DND-41 (cell line): ENCODE results near the gene BACH2.

Experiments used
- ATAC-seq: fragments of 200-7000 bp; cut with Tn5 transposase; 3 replicates; pipeline ENCODE4 v1.9.1; 2021; ENCODE audit warnings: low read depth; ENCODE audit not compliant: insufficient read depth
- DNase-seq: peaks from one replicate; pipeline ENCODE4 v3.0.0-alpha.2; 2020
- H2AFZ ChIP-seq: 2 replicates; pipeline ENCODE4 v1.6.0; 2012; ENCODE audit warnings: low read depth, low read length
- H3K27ac ChIP-seq: 2 replicates; pipeline ENCODE4 v1.5.1; 2012; ENCODE audit warnings: low read length, inconsistent platforms
- H3K27me3 ChIP-seq: fragments of 200-600 bp; sonication (generic); 2 replicates; pipeline ENCODE4 v1.6.0; 2012; ENCODE audit warnings: low read length, mild to moderate bottlenecking, inconsistent platforms; ENCODE audit not compliant: insufficient read depth, poor library complexity
- H3K36me3 ChIP-seq: 2 replicates; pipeline ENCODE4 v1.5.1; 2012; ENCODE audit warnings: low read length, inconsistent platforms; ENCODE audit not compliant: insufficient read depth
- H3K4me1 ChIP-seq: 2 replicates; pipeline ENCODE4 v1.5.1; 2012; ENCODE audit warnings: mild to moderate bottlenecking, low read length; ENCODE audit not compliant: insufficient read depth
- H3K4me2 ChIP-seq: 2 replicates; pipeline ENCODE4 v1.6.0; 2012; ENCODE audit warnings: mild to moderate bottlenecking, moderate library complexity, low read length, inconsistent platforms; ENCODE audit not compliant: insufficient read depth
- H3K4me3 ChIP-seq, 2 experiments: fragments of 200-600 bp in 1 of 2; shearing (Covaris generic) in 1 of 2; 2 replicates each; pipeline ENCODE4 v1.5.1; 2012 to 2016; ENCODE audit warnings: inconsistent platforms in 2 of 2, low read length in 2 of 2, mild to moderate bottlenecking in 2 of 2, low read depth in 1 of 2, moderate library complexity in 1 of 2
- H3K79me2 ChIP-seq: 2 replicates; pipeline ENCODE4 v1.6.0; 2012; ENCODE audit warnings: low read length, inconsistent platforms; ENCODE audit not compliant: insufficient read depth
- H3K9ac ChIP-seq: 2 replicates; pipeline ENCODE4 v1.6.0; 2012; ENCODE audit warnings: low read depth, mild to moderate bottlenecking, inconsistent platforms, low read length, moderate library complexity
- H3K9me3 ChIP-seq: 2 replicates; pipeline ENCODE4 v1.5.1; 2012; ENCODE audit warnings: low read length, moderate library complexity, mild to moderate bottlenecking, inconsistent platforms; ENCODE audit not compliant: insufficient read depth, severe bottlenecking
- H4K20me1 ChIP-seq: 2 replicates; pipeline ENCODE4 v1.6.0; 2012; ENCODE audit warnings: low read length; ENCODE audit not compliant: insufficient read depth
- CTCF ChIP-seq: IDR thresholded peaks from 2 replicates; pipeline ENCODE4 v1.5.1; 2012; ENCODE audit warnings: borderline replicate concordance, low read length, moderate library complexity, mild to moderate bottlenecking; ENCODE audit not compliant: poor library complexity, severe bottlenecking; ENCODE audit errors: extremely low read depth
- EZH2 ChIP-seq: IDR thresholded peaks from 3 replicates; pipeline ENCODE4 v1.6.1; 2012; ENCODE audit warnings: borderline replicate concordance, low read depth, mild to moderate bottlenecking, moderate library complexity, low read length, inconsistent platforms; ENCODE audit not compliant: severe bottlenecking

The BACH2 gene

DNA sequence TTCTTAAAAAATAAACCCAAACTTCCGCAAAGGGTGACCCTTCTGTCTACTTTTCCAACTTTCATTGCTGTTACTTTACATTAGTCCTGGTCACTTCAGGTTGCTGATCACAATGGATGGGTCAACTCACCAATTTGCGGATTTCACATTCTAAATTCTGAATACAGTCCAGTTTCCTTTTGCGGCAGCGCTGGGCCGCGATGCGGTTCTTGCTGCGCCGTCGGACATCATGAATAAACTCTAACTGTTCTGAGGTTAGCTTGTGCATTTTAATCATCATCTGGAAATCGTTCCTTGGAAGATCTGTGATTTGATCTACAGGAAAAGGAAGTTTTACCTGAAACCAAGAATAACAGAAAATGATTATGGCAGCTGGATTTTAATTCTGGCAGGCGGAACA, 358.6 kb downstream of the BACH2 start:
- no peak for ATAC-seq
- Histone ChIP-seq H3K9ac (no peak overlapping the region), H3K4me3 (no peak overlapping the region), H3K79me2 (no peaks in the 10 kb centered on the region), H3K27me3 (no peaks in the 10 kb centered on the region), H3K27ac (no peak overlapping the region), H4K20me1 (no peaks in the 10 kb centered on the region), H3K36me3 (no peaks in the 10 kb centered on the region; the same call in 1 of the 2 replicates), H3K4me1 (peaks cover 11% of the 10 kb centered on the region), H2AFZ (no peak overlapping the region), H3K9me3 (no peaks in the 10 kb centered on the region), H3K4me2 (no peak overlapping the region)
- no peak for DNase-seq
- TF ChIP-seq EZH2 (no peak), CTCF (no peak)

DNA sequence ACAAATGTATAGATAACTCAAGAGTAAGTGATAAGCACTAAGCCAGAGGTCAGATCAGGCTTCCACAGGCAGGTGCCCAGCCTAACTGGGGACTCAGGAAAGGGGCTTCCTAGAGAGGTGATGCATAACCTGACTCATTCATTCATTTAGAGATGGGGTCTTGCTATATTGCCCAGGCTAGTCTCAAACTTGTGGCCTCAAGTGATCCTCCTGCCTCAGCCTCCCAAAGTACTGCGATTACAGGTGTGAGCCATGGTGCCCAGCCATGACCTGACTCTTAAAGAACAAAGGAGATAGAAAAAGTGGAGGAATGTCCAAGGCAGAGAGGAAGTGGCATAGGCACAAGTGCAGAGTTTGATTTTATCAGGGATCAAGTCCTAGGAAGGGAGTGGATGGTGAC, 360.5 kb downstream of the BACH2 start:
- Histone ChIP-seq H3K79me2 (no peaks in the 10 kb centered on the region), H3K4me3 (no peak overlapping the region), H3K4me1 (peaks cover 11% of the 10 kb centered on the region), H3K4me2 (no peak overlapping the region), H3K27me3 (no peaks in the 10 kb centered on the region), H3K27ac (no peak overlapping the region), H3K9ac (no peak overlapping the region), H3K36me3 (no peaks in the 10 kb centered on the region; the same call in 1 of the 2 replicates), H4K20me1 (no peaks in the 10 kb centered on the region), H2AFZ (no peak overlapping the region), H3K9me3 (no peaks in the 10 kb centered on the region)
- ATAC-seq (no peak), DNase-seq (no peak)
- TF ChIP-seq CTCF (no peak), EZH2 (no peak)

DNA sequence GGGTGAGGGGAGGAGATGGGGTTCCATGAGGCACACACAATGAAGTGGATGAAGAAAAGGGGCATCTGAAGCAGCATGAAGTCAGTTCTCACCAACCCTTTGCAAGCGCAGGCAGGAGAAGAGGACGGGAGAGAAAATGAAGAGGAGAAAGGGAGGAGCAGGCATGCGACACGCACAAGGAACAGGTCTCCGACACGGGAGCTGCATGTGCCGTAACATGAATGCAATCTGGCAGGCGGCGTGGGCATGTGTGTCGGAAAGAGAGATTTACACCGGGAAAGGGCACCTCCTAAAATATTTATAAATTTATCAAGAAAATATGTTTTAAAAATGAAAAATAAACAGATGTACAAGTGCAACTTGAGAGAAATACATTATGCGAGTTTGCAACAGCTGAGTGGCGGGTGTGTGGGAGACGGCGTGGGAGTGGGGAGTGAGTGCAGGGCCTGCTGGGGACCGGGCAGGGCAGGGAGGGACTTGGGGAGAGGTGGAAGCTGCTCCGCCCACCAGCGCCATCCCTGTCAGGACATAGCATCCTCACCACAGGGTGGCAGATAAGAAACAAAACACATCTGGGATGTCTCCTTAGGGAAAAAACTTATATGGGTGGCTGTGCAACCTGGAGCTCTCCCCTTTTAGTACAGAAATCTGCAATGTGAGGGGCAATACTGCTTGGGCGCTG, 361.8 kb downstream of the BACH2 start:
- Histone ChIP-seq H3K27me3 (no peaks in the 10 kb centered on the region), H3K4me1 (no peaks in the 10 kb centered on the region), H3K9ac (no peak overlapping the region), H4K20me1 (no peaks in the 10 kb centered on the region), H3K4me3 (no peak overlapping the region), H3K9me3 (no peaks in the 10 kb centered on the region), H3K79me2 (no peaks in the 10 kb centered on the region), H2AFZ (no peak overlapping the region), H3K4me2 (no peak overlapping the region), H3K27ac (no peak overlapping the region), H3K36me3 (no peaks in the 10 kb centered on the region; the same call in 1 of the 2 replicates)
- no peak for TF ChIP-seq CTCF
- no peak for TF ChIP-seq EZH2
- DNase-seq (no peak), ATAC-seq (no peak)
